ENCODE results near the gene DLGAP3.

The DLGAP3 gene

GRCh38 chr1:34928699-34929496, 552 bp downstream of the DLGAP3 start:
- DNase-seq, result no peak

- no peak for DNase-seq
Observed at GRCh38 chr1:34928066-34928696, 1.3 kb downstream of the DLGAP3 start.

GRCh38 chr1:34927316-34927715, 2.1 kb downstream of the DLGAP3 start:
- DNase-seq, result no peak

GRCh38 chr1:34926894-34927293, 2.6 kb downstream of the DLGAP3 start:
- no peak for DNase-seq

- no peak for DNase-seq
Observed at GRCh38 chr1:34926156-34926555, 3.3 kb downstream of the DLGAP3 start.

GRCh38 chr1:34925730-34926129, 3.7 kb downstream of the DLGAP3 start:
- no peak for DNase-seq

- DNase-seq, result peak; percentile 3 to 14
Observed at GRCh38 chr1:34924759-34925555, 4.5 kb downstream of the DLGAP3 start.

GRCh38 chr1:34923490-34923889, 6.0 kb downstream of the DLGAP3 start:
- DNase-seq, result no peak

- DNase-seq, result no peak
Observed at GRCh38 chr1:34918977-34919561, 10.4 kb downstream of the DLGAP3 start.

GRCh38 chr1:34918386-34918976, 11.0 kb downstream of the DLGAP3 start:
- no peak for DNase-seq

- no peak for DNase-seq
Observed at GRCh38 chr1:34917017-34917416, 12.4 kb downstream of the DLGAP3 start.

- no peak for DNase-seq
Observed at GRCh38 chr1:34916104-34916503, 13.3 kb downstream of the DLGAP3 start.

- no peak for DNase-seq
Observed at GRCh38 chr1:34915521-34915920, 13.9 kb downstream of the DLGAP3 start.

- no peak for DNase-seq
Observed at GRCh38 chr1:34914958-34915357, 14.5 kb downstream of the DLGAP3 start.

- no peak for DNase-seq
Observed at GRCh38 chr1:34911465-34911864, 18.0 kb downstream of the DLGAP3 start.

- DNase-seq, result no peak
Observed at GRCh38 chr1:34910425-34910824, 19.0 kb downstream of the DLGAP3 start.

GRCh38 chr1:34908369-34908768, 21.1 kb downstream of the DLGAP3 start:
- no peak for DNase-seq

GRCh38 chr1:34907487-34908090, 21.9 kb downstream of the DLGAP3 start:
- DNase-seq, result no peak

- no peak for DNase-seq
Observed at GRCh38 chr1:34906756-34907155, 22.7 kb downstream of the DLGAP3 start.

- DNase-seq, result no peak
Observed at GRCh38 chr1:34906222-34906621, 23.2 kb downstream of the DLGAP3 start.

GRCh38 chr1:34905098-34905459, 24.4 kb downstream of the DLGAP3 start:
- no peak for DNase-seq

GRCh38 chr1:34904236-34905097, 25.0 kb downstream of the DLGAP3 start:
- no peak for DNase-seq
